ENCODE measurements around the gene RCN1.
A peak's percentile ranks its signal among the peaks of the same experiment; 100 is the strongest.
"Not testable (repeated sequence)": the region's sequence is repeated elsewhere in the genome, so short reads cannot be mapped to it uniquely, and the experiment has no call there.

The RCN1 gene

GRCh38 chr11:32113200-32113919 is 22.5 kb downstream of the RCN1 start:
- no peak for DNase-seq (ENCODE audit: low read depth)

DNA sequence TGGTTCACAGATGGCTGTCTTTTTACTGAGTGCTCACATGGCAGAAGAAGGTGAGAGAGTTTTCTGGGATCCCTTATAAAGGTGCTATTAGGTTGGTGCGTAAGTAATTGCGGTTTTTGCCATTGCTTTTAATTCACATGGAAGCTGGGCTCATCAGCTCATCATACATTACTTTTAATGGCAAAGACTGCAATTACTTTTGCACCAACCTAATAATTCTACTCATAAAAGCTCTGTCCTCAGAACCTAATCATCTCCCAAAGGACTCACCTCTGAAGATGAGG is 23.0 kb downstream of the RCN1 start:
- no peak for DNase-seq (ENCODE audit: low read depth)

- peak; percentile 30 for DNase-seq (ENCODE audit: low read depth)
Observed at GRCh38 chr11:32115446-32115845, 24.6 kb downstream of the RCN1 start.

- no peak for DNase-seq (ENCODE audit: low read depth)
Observed at GRCh38 chr11:32116668-32117067, 25.8 kb downstream of the RCN1 start.

GRCh38 chr11:32118025-32118974 is 27.4 kb downstream of the RCN1 start:
- peak; percentile 64 for DNase-seq (ENCODE audit: low read depth)

DNA sequence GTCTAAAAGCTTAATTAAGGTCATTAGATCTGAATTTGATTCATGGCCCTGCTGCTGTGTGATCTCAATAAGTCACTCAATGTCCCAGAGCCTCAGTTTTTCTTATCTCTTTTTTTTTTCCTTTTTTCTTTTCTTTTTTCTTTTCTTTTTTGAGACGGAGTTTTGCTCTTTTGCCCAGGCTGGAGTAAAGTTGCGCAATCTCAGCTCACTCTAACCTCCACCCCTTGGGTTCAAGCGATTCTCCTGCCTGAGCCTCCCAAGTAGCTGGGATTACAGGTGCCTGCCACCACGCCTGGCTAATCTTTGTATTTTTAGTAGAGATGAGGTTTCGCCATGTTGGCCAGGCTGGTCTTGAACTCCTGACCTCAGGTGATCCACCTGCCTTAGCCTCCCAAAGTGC is 28.3 kb downstream of the RCN1 start:
- not testable (repeated sequence) for DNase-seq (ENCODE audit: low read depth)

DNA sequence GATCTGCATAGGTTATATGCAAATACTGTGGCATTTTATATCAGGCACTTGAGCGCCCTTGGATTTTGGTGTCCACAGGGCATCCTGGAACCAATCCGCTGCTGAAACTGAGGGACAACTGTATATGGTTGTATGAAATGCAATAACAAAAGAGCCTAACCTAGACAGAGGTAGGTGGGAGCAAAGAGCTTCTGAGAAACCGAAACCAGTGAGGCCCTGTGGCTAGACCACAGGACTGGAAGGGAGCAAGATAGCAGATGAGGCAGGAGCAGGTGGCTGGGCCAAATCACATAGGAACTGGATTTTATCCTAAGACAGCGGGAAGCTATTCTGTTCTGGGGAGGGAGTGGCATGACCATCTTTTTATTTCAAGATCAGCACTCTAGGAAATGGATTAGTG is 30.1 kb downstream of the RCN1 start:
- DNase-seq (ENCODE audit: low read depth): no peak

GRCh38 chr11:32122200-32122599 is 31.3 kb downstream of the RCN1 start:
- DNase-seq (ENCODE audit: low read depth): no peak

DNA sequence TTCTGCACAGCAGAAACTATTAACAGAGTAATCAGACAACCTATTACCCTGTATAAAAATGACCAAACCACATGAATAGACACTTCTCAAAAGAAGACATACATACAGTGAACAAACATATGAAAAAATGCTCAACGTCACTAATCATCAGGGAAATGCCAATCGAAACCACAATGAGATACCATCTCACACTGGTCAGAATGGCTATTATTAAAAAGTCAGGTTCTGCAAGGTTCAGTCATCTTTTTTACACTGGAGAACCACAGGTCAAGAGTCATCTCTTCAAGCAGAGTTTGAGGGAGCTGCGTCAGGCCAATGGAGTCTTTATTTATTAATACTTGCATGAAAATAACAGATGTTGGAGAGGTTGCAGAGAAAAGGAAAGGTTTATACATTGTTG is 40.4 kb downstream of the RCN1 start:
- peak; percentile 59 for DNase-seq (ENCODE audit: low read depth)

- no peak for DNase-seq (ENCODE audit: low read depth)
Observed at GRCh38 chr11:32136657-32137056, 45.8 kb downstream of the RCN1 start.

DNA sequence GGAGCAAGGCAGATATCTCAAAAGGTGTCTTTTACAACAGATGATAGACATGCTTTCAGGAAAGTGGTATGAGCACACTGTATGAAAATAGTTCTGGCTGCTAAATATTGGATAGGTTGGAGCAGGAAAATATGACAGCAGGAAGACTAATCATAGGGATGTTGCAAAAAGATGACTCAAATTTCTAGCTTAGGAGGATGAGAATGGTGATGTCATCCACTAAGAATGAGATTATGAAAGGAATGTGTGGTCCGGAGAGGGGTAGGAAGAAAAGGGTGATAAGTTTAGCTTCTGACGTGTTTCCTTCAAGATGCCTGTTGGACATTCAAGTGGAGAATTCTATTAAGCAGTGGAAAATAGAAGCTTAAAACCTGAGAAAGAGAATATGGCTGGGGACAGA is 46.4 kb downstream of the RCN1 start:
- DNase-seq (ENCODE audit: low read depth): peak; percentile 97

GRCh38 chr11:32137869-32138268 is 47.0 kb downstream of the RCN1 start:
- DNase-seq (ENCODE audit: low read depth): no peak

GRCh38 chr11:32138902-32139301 is 48.0 kb downstream of the RCN1 start:
- DNase-seq (ENCODE audit: low read depth): no peak

DNA sequence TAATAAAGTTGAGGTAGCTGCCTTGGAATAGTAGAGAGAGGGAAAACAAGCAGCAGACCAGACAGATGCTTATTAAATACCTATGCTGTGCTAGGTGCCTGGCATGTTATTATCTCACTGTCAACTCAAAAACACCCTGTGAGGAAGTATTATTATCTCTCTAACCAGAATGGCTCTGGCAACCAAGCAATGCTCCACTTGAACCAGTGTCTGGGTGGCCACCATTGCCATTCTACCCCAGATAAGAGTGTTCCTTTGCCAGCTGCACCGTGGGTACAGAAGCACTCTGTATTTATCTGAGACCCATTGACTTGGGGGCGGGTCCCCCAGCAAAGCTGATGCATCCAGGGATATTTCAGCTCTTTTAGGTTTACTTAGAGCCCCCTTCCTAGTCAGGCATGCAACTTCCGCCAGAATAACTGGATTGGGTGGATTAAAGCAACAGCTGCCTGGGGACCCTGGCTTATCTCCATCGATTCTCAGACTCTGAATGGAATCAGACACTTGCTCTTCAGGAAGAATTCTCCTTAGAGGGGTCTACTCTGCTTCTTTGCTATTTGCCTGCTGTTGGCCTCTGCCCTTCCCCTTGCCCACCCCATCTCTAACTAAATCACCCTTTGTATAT is 49.1 kb downstream of the RCN1 start:
- DNase-seq (ENCODE audit: low read depth): no peak

GRCh38 chr11:32141745-32142546 is 51.1 kb downstream of the RCN1 start:
- DNase-seq (ENCODE audit: low read depth): no peak

DNA sequence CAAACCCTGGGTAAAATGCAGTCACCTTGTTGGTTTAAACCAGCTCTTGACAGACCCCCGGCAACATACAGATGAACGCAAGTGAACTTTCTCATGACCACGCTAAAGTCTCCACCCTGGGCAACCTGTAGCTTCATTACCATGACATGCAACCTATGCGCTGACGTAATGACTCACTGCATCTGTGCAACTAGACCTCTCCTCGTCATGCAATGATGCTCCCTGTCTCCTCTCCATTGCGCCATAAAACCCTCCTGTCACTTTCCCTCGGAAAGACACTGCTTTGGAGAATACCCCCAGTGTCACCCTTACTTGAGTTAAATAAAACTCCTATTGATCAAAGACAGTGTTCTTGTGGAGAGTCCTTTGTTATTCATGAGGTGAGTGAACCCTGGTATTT is 52.5 kb downstream of the RCN1 start:
- no peak for DNase-seq (ENCODE audit: low read depth)

DNA sequence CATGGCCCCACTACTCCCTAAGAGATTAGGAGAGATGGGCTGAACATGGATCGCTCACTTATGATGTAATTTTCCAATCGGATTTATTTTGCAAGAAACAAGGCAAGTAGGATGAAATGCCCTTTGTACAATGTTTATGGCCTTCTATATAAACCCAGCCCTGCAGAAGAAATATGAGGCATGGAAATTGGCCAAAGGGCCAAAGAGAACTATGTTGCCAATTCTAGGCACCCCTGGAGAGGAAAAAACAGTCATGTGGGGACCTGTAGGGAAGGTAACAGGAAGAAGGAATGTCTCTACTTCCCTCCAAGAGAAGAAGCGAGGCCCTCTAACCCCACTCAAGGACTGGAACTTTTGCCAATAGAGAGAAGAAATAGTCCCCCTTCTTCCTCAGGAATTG is 54.4 kb downstream of the RCN1 start:
- no peak for DNase-seq (ENCODE audit: low read depth)

DNA sequence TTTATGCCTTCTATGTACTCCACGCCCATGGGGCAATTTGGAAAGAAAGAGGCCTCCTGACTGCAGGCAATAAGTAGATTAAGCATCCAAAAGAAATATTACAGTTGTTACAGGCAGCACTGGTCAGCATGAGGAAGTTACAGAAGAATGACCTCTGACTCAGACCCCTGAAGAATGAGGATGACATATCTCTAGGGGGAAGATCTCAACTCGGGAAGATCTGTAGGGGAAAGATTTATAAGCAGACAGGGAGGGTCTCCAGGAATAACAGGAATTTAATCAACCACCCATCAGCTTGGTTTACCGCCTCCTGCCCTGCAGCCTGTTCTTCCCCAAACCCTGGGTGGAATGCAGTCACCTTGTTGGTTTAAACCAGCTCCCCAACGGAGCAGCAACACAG is 58.0 kb downstream of the RCN1 start:
- DNase-seq (ENCODE audit: low read depth): peak; percentile 51

- no peak for DNase-seq (ENCODE audit: low read depth)
Observed at GRCh38 chr11:32149748-32150147, 58.9 kb downstream of the RCN1 start.

- DNase-seq (ENCODE audit: low read depth): no peak
Observed at GRCh38 chr11:32151027-32151426, 60.2 kb downstream of the RCN1 start.

- no peak for DNase-seq (ENCODE audit: low read depth)
Observed at GRCh38 chr11:32152216-32152615, 61.3 kb downstream of the RCN1 start.

DNA sequence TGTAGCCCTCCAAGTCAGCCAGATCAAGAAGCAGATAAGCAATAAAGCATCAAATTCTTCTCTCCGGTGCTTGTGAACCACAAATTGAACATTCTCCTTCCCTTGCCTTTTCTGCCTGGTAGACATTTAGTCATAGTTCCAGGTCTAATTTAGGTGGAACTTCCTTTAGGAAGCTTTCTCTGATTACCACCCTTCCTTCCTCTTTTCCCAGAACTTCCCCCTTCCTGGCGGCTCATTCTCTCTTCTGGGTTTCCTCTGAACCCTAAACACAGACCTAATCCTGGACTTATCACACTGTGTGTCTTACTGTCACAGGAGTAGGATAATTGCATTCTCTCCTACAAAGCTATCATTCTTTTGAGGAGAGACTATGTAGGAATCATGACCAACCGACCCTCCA is 61.9 kb downstream of the RCN1 start:
- DNase-seq (ENCODE audit: low read depth): no peak

Data from EH (cell line).